ENCODE results near the gene BLTP3B. TPM values are rescaled to one million over a fixed set of nuclear protein-coding genes. Genes with fewer than 3 reads are reported as not detected.

BLTP3B gene
- total RNA-seq, 3 donors from 2014 or later = 29.2 to 42.4 (median 40.8) TPM

GRCh38 chr12:100174495-100174894 lies 31.8 kb upstream of the BLTP3B start:
- Histone ChIP-seq H3K4me1 (no peaks in the 10 kb centered on the region), H3K27ac (no peak overlapping the region), H3K27me3 (no peaks in the 10 kb centered on the region), H3K9me3 (no peaks in the 10 kb centered on the region), H3K4me3 (no peak overlapping the region), H3K36me3 (no peaks in the 10 kb centered on the region)
- intact Hi-C loops (cut with DNase I; ENCODE audit: low total_unique reads) = no loop called here
- DNase-seq (ENCODE audit: low spot score in 2 of 2) = no peak
- TF ChIP-seq POLR2A (IDR thresholded peaks at IDR 0.05) (no peak), CTCF (IDR thresholded peaks at IDR 0.05) (no peak), POLR2AphosphoS5 (IDR thresholded peaks at IDR 0.05) (no peak)

DNA sequence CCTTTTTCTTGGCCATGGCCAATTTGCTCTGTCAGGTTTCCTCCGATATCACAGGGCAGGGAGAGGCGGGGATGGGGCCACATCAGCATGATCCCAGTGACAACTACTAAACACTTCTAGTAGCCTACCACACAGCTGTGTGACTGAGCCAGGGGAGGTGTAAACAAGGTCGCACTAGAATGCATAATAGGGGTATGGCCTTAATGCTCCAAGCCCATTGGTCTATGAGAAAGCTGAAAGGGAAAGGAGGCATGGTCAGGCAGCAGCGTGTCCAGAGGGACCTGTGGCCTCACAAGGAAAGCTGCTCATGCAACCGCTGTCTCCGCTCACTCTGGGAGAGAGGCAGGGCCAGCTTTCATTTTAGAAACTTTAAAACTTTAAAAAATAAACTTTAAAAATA lies 30.4 kb upstream of the BLTP3B start:
- no peaks in the 10 kb centered on the region for H3K27me3 ChIP-seq
- no peaks in the 10 kb centered on the region for H3K36me3 ChIP-seq
- no peaks in the 10 kb centered on the region for H3K9me3 ChIP-seq
- TF ChIP-seq POLR2A (IDR thresholded peaks at IDR 0.05) (no peak), POLR2AphosphoS5 (IDR thresholded peaks at IDR 0.05) (no peak), CTCF (IDR thresholded peaks at IDR 0.05) (no peak)
- H3K4me1 ChIP-seq = no peaks in the 10 kb centered on the region
- DNase-seq (ENCODE audit: low spot score in 2 of 2) = no peak
- H3K27ac ChIP-seq = no peak overlapping the region
- H3K4me3 ChIP-seq = no peak overlapping the region
- intact Hi-C loops (cut with DNase I; ENCODE audit: low total_unique reads) = no loop called here

GRCh38 chr12:100171248-100171647 lies 28.6 kb upstream of the BLTP3B start:
- no peak for DNase-seq (ENCODE audit: low spot score in 2 of 2)
- Histone ChIP-seq H3K4me1 (no peaks in the 10 kb centered on the region), H3K27me3 (no peaks in the 10 kb centered on the region), H3K27ac (no peak overlapping the region), H3K36me3 (no peaks in the 10 kb centered on the region), H3K9me3 (no peaks in the 10 kb centered on the region), H3K4me3 (no peak overlapping the region)
- TF ChIP-seq POLR2A (IDR thresholded peaks at IDR 0.05) = no peak
- no peak for TF ChIP-seq CTCF (IDR thresholded peaks at IDR 0.05)
- no peak for TF ChIP-seq POLR2AphosphoS5 (IDR thresholded peaks at IDR 0.05)
- intact Hi-C loops (cut with DNase I; ENCODE audit: low total_unique reads) = no loop called here

DNA sequence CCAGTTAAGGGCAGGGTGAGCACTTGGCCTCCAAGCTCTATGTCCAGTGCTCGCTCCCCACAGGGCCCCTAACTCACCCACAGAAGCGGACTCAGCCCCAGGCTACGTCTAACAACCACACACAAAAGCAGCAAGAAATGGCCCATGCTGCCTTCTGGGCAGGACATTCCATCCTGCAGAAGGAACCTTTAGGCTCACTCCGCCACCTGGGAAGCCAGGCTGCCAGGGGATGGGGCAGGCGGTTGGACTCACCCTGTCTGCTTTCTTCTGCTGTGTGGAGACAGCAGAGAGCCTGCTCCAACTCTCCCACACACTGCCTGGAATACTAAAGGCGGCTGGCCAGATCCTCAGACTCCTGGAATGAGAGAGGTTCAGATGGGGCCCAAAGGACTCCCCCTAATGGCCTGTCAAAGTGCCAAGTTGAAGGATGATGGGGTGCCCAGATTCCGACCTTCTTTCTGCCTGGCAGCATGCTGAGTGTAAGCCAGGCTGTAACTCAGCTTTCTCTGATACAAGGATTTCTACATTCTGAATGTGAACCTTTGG lies 27.7 kb upstream of the BLTP3B start:
- TF ChIP-seq POLR2A (IDR thresholded peaks at IDR 0.05) = no peak
- TF ChIP-seq CTCF (IDR thresholded peaks at IDR 0.05) = no peak
- no peak for TF ChIP-seq POLR2AphosphoS5 (IDR thresholded peaks at IDR 0.05)
- H3K27ac ChIP-seq = no peak overlapping the region
- H3K9me3 ChIP-seq = no peaks in the 10 kb centered on the region
- H3K27me3 ChIP-seq = no peaks in the 10 kb centered on the region
- intact Hi-C loops (cut with DNase I; ENCODE audit: low total_unique reads) = no loop called here
- no peaks in the 10 kb centered on the region for H3K4me1 ChIP-seq
- H3K4me3 ChIP-seq = no peak overlapping the region
- DNase-seq (ENCODE audit: low spot score in 2 of 2) = no peak
- no peaks in the 10 kb centered on the region for H3K36me3 ChIP-seq

GRCh38 chr12:100169345-100169744 lies 26.7 kb upstream of the BLTP3B start:
- intact Hi-C loops (cut with DNase I; ENCODE audit: low total_unique reads) = no loop called here
- Histone ChIP-seq H3K9me3 (no peaks in the 10 kb centered on the region), H3K4me3 (no peak overlapping the region), H3K36me3 (no peaks in the 10 kb centered on the region), H3K4me1 (peaks cover 0 to under 1% of the 10 kb centered on the region in 2 donors), H3K27ac (no peak overlapping the region), H3K27me3 (no peaks in the 10 kb centered on the region)
- no peak for DNase-seq (ENCODE audit: low spot score in 2 of 2)
- TF ChIP-seq POLR2AphosphoS5 (IDR thresholded peaks at IDR 0.05) = no peak
- no peak for TF ChIP-seq POLR2A (IDR thresholded peaks at IDR 0.05)
- TF ChIP-seq CTCF (IDR thresholded peaks at IDR 0.05) = no peak

Data from breast epithelium (tissue), 4 donors.